ENCODE measurements around the gene PLP2. TPM values are rescaled to one million over a fixed set of nuclear protein-coding genes. Genes with fewer than 3 reads are reported as not detected.

The PLP2 gene
- polyA plus RNA-seq, 2 of the 4 experiments (the other 2 are of a cell fraction): 164 to 209 TPM

- no peak for FAIRE-seq
These were observed 9.1 kb upstream of the PLP2 start, which contains the start of gene MAGIX for GRCh38 chrX:49162620-49163019. Gene MAGIX (plus strand): TSS chrX:49162758. CDS start chrX:49162890, 132 bp downstream.

GRCh38 chrX:49163555-49164419 is 7.9 kb upstream of the PLP2 start:
- TF ChIP-seq ATOH8 (CRISPR knock-in tag; IDR thresholded peaks at IDR 0.05; ENCODE audit: low read depth): no peak
- peak; percentile 80 for TF ChIP-seq SMC3 (IDR thresholded peaks at IDR 0.05)
- no peak for TF ChIP-seq CEBPB (IDR thresholded peaks at IDR 0.05)
- TF ChIP-seq EP300 (IDR thresholded peaks at IDR 0.05): no peak
- TF ChIP-seq CHD4 (IDR thresholded peaks at IDR 0.05; ENCODE audit: borderline replicate concordance): no peak
- no peak for TF ChIP-seq HEYL (CRISPR knock-in tag; IDR thresholded peaks at IDR 0.05)
- no peak for TF ChIP-seq PBX3 (IDR thresholded peaks at IDR 0.05)
- TF ChIP-seq, protein P1, sequence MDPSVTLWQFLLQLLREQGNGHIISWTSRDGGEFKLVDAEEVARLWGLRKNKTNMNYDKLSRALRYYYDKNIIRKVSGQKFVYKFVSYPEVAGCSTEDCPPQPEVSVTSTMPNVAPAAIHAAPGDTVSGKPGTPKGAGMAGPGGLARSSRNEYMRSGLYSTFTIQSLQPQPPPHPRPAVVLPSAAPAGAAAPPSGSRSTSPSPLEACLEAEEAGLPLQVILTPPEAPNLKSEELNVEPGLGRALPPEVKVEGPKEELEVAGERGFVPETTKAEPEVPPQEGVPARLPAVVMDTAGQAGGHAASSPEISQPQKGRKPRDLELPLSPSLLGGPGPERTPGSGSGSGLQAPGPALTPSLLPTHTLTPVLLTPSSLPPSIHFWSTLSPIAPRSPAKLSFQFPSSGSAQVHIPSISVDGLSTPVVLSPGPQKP (IDR thresholded peaks at IDR 0.05; ENCODE audit: low read depth, low read length): no peak
- no peak for TF ChIP-seq TP53 (CRISPR knock-in tag; IDR thresholded peaks at IDR 0.05)
- TF ChIP-seq RARB (CRISPR knock-in tag; IDR thresholded peaks at IDR 0.05): no peak
- TF ChIP-seq ESRRA (IDR thresholded peaks at IDR 0.05; ENCODE audit: borderline replicate concordance, low read length): no peak
- peak; percentile 25; the same call in 1 of the 2 replicates for TF ChIP-seq POLR2A (IDR thresholded peaks at IDR 0.05; ENCODE audit: low read length)
- TF ChIP-seq EHF (CRISPR knock-in tag; IDR thresholded peaks at IDR 0.05): no peak
- TF ChIP-seq CTCF (IDR thresholded peaks at IDR 0.05): peak; percentile 81
- no peak for TF ChIP-seq NR3C1 (IDR thresholded peaks at IDR 0.05)
- TF ChIP-seq, protein P2, sequence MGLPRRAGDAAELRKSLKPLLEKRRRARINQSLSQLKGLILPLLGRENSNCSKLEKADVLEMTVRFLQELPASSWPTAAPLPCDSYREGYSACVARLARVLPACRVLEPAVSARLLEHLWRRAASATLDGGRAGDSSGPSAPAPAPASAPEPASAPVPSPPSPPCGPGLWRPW (IDR thresholded peaks at IDR 0.05): no peak
- no peak for TF ChIP-seq JUNB (IDR thresholded peaks at IDR 0.05)
- TF ChIP-seq ZNF302 (CRISPR knock-in tag; IDR thresholded peaks at IDR 0.05): no peak
- TF ChIP-seq GATA3 (IDR thresholded peaks at IDR 0.05; ENCODE audit: borderline replicate concordance): no peak
- TF ChIP-seq TFCP2L1 (CRISPR knock-in tag; IDR thresholded peaks at IDR 0.05): no peak
- TF ChIP-seq, protein P3, sequence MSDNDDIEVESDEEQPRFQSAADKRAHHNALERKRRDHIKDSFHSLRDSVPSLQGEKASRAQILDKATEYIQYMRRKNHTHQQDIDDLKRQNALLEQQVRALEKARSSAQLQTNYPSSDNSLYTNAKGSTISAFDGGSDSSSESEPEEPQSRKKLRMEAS (IDR thresholded peaks at IDR 0.05): peak; percentile 59
- peak; percentile 46 to 70; a peak in 4 of 5 replicates for TF ChIP-seq RAD21 (conservative IDR thresholded peaks at IDR 0.05 in 1 of 2, IDR thresholded peaks at IDR 0.05 in 1 of 2)
- peak in 1 of 2 experiments; percentile 41; a peak in 2 of 5 replicates for TF ChIP-seq JUN (IDR thresholded peaks at IDR 0.05)
- TF ChIP-seq FOSL2 (IDR thresholded peaks at IDR 0.05): no peak
- peak; percentile 58 for TF ChIP-seq FOSL2 (CRISPR knock-in tag; IDR thresholded peaks at IDR 0.05)
- FAIRE-seq (peak; percentile 13), DNase-seq (ENCODE audit: low read depth in 1 of 2, low spot score in 1 of 2) (peak; percentile 72 to 91), ATAC-seq (peak; percentile 88 to 89)
- 9% methylated on average over 15 of the region's 69 CpGs for WGBS (ENCODE audit: missing lambda C conversion rate)
- H3K4me1 ChIP-seq: peaks cover 8% of the 10 kb centered on the region; the same call in 2 of the 3 replicates
- H3K9me3 ChIP-seq: no peaks in the 10 kb centered on the region
- ChIA-PET POLR2A (interaction anchor here (0.6 to 1.0 kb wide), 3 partner anchors 8 to 120 kb away, joined by 4 to 5 read pairs (median 4); partner anchors contain the start of genes PLP2 and TFE3), CTCF (interaction anchor here (0.6 to 2.6 kb wide), 18 partner anchors 9 to 606 kb away, joined by 3 to 21 read pairs (median 4); partner anchors contain the start of gene GPKOW)
- H3K4me2 ChIP-seq: peak overlapping the region; percentile 77
- peak overlapping the region; percentile 90 to 92 for H3K27ac ChIP-seq
- H3K4me3 ChIP-seq: peak overlapping the region; percentile 48

More at GRCh38 chrX:49162620-49163019, 9.1 kb upstream of the PLP2 start, which contains the start of gene MAGIX:
- peak within 1 kb of the TSS; percentile 90 to 92 for H3K27ac ChIP-seq
- ChIA-PET CTCF (interaction anchor here (0.7 to 1.7 kb wide), 4 partner anchors 23 to 271 kb away, joined by 3 to 9 read pairs (median 6); no protein-coding TSS in a partner anchor), POLR2A (no interaction called here)
- peak within 1 kb of the TSS; percentile 48 for H3K4me3 ChIP-seq
- no peaks in the 10 kb centered on the region for H3K9me3 ChIP-seq
- ATAC-seq: no peak
- peak within 1 kb of the TSS; percentile 77 for H3K4me2 ChIP-seq
- TF ChIP-seq, protein P1 (IDR thresholded peaks at IDR 0.05; ENCODE audit: low read depth, low read length): no peak
- TF ChIP-seq NFE2L2 (conservative IDR thresholded peaks at IDR 0.05; ENCODE audit: low read length) (no peak), CEBPB (IDR thresholded peaks at IDR 0.05) (no peak)
- no peak for DNase-seq (ENCODE audit: low read depth in 1 of 2, low spot score in 1 of 2)
- whole genome bisulfite sequencing (ENCODE audit: missing lambda C conversion rate): 95% methylated on average over 11 of the region's 28 CpGs
- peaks cover 8% of the 10 kb centered on the region; the same call in 2 of the 3 replicates for H3K4me1 ChIP-seq
